NCI-H1417 (cell line): ENCODE measurements around the gene CAMKK2.
"Not testable (repeated sequence)": the region's sequence is repeated elsewhere in the genome, so short reads cannot be mapped to it uniquely, and the experiment has no call there.

Experiments used
- DNase-seq, 3 experiments: peaks; one replicate each; lab custom pipeline; 2025; lab: John Stamatoyannopoulos, UW

Gene CAMKK2

DNA sequence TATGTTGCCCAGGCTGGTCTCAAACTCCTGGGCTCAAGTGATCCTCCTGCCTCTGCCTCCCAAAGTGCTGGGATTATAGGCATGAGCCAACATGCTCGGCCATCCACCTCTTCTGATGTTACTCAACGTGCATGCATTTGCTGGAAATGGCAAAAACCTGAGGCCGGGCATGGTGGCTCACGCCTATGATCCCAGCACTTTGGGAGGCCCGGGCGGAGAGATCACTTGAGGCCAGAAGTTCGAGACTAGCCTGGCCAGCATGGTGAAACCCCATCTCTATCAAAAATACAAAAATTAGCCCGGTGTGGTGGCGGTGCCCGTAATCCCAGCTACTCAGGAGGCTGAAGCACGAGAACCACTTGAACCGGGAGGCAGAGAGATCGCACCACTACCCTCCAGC lies 1.9 kb upstream of the CAMKK2 start:
- DNase-seq: not testable (repeated sequence)

DNA sequence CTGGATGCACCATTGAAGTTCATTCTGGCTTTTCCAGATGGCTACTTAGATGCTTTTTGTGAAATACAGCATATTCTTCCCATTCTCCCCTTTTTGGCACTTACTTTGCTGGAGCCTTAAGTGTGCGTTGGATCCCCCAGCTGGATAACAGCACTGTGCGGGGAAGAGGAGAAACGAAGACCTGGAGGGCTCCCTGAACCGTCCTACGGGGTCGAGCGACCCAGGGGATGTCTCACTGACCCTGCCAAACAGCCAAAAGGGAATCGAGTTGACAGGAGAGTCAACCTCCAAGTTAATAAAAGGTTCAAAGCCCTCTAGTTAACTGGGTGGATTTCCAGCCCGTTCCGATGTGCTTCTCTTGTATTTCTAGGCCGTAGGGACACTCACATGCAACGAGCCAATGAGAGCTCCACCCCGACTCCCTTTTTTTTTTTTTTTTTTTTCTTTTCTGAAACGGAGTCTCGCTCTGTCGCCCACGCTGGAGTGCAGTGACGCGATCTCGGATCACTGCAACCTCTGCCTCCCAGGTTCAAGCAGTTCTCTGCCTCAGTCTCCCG lies 1.0 kb upstream of the CAMKK2 start:
- DNase-seq: peak; percentile 41 to 93 (median 91)

DNA sequence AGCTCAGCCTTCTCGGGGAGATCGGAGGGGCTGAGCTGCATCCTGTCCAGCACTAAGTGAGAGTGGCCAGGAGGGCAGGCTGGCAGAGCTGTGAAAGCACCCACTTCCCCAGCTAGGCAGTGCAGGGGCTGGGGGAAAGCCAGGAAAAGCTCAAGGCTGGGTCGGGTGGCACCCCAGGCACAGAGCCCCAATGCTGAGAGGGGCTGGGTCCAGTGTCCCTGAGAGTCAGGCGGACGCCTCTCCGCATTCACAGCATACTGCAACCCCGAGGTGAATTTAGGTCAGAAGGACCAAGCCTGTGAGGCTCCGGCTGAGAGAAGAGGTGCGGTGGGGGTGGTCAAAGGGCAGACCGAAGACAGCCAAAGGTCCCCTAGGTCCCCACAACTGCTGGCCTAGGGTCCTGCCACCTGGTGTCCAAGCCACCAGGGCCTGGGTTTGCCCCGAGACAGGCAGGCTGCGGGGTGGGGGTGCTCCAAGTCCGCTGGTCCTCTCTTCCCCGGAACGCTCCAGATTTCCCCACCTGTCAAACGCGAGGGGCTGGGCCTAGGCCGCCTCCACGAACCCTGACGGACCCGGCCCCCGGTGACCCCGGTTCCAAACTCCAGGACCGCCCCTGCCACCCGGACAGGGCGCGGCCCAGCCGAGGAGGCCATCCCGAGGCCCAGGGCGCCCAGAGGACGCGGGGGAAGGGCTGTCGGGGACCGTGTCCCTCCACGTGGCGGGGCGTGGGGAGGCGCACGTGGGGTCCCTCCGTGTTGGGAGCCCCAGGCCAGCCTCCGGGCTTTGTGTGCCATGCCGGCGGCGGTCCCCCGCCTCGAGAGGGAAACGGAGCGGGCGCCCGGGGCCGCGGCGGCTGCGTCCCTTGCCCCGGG lies 527 bp downstream of the CAMKK2 start:
- peak; percentile 50 to 66 (median 50) for DNase-seq

DNA sequence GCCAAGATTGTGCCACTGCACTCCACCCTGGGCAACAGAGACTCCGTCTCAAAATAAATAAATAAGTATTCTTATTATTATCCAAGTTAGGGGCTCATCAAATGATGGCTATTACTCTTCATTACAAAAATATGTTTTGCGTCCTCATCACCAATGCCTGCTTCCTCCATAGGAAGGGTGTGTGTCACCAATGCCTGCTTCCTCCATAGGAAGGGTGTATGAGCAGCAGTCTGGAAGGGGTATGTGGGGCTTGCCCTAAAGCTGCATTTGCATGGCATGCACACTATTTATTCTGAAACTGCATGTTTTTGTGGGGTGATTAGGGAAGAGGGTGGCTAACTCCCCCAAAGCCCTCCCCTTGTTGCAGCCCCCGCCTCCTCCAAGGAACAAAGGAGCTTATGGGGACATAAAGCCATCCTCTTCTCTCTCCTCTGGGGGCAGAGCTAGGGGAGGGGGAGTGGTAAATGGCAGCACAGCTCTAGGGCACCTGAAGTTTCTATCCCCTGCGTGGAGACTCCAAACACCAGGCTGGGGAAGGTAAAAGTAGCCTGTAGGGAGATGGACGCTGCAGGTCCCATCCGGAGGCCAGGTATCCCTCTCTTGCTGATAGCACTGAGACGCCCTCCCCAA lies 1.3 kb downstream of the CAMKK2 start:
- DNase-seq: peak in 2 of 3 experiments; percentile 37 to 64

DNA sequence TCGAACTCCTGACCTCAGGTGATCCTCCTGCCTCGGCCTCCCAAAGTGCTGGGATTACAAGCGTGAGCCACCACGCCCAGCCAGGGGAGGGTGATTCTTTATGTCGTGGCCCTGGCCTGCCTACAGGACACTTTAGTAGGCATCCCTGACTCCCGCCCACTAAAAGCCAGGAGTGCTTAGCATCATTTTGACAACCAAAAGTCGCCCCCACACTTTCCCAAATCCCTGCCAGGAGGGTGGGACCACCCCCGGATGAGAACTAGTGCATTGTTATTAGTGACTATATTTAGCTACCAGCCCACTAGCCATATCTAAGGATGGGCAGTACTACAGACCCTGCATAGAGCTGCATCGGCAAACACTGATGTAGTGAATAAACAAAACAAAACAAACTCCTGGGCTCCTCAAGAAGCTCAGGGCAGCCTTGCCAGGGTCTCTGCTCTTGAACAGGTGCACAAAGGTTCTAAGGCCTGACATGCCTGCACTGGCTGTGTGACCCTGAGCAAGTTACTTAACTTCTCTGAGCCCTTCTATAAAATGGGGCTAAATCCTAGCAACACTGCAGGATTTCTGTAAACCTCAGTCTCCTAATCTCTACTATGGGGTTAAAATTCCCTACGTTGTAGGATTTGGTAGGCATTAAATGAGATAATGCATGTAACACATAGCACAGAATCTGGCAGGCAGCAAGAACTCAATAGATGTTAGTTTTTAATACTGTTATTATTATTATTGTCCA lies 2.2 kb downstream of the CAMKK2 start:
- no peak for DNase-seq

DNA sequence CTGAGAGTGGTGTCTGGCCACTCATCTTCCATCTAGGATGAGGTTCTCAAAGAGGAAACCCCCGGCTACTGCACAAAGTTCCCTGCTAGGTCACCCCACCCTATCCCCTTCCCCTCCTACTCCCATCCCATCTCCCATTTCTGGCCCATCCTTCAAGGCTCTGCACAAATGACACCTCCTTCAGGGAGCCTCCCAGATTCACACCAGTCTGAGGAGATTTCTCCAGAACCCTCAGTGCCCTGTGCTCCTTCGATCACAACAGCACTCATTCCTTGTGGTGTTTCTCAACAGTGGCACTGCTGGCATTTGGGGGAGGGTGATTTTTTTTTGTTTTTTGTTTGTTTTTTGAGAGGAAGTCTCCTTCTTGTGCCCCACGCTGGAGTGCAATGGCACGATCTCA lies 2.9 kb downstream of the CAMKK2 start:
- DNase-seq: no peak

DNA sequence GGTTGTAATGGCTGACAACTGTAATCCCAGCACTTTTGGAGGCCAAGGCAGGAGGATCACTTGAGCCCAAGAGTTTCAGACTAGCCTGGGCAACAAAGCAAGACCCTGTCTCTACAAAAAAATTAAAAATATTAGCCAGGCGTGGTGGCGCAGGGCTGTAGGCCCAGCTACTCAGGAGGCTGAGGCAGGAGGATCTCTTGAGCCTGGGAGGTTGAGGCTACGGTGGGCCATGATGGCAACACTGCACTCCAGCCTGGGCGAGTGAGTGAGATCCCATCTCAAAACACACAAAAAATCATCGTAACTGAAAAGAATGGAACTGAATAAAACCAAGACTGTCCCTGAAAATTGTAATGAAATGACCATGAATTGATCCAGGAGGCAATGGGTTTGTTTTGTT lies 6.1 kb downstream of the CAMKK2 start:
- no peak for DNase-seq

DNA sequence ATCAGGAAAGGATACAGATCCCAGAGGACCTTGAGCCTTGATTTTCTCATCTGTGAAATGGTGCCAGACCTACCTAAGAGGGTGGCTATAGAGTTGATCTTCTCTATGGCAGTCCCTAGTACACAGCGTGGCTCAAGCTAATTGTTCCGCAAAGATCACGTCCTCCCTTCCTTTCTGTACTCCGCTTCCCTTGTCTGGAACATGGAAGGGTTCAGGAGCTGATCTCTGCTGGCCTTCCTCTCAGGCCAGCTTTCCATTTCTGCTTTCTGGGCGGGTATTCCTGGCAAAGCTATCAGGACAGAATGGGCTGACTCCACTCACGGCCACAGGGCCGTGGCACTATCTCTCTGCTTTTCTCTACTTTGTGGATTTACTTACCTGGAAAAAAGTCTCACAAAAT lies 6.5 kb downstream of the CAMKK2 start:
- no peak for DNase-seq

DNA sequence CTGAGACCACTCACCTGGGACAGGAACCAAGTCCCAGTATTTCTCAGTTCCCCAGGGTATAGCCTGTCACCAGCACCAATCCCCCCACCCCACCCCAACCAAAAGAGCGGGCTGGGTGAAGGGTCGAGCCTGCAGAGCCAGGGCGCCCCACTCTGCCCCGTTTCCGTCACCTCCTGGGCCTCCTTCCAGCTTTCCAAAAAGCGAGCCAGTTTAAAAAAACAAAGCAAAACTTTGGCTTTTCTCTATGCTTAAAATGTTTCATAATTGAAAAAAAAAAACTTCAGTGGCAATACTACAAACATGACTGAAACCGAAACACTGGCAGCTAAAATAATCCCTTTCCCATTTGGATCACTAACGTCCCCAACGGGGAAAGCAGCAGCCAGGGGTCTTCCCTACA lies 7.5 kb downstream of the CAMKK2 start:
- no peak for DNase-seq

DNA sequence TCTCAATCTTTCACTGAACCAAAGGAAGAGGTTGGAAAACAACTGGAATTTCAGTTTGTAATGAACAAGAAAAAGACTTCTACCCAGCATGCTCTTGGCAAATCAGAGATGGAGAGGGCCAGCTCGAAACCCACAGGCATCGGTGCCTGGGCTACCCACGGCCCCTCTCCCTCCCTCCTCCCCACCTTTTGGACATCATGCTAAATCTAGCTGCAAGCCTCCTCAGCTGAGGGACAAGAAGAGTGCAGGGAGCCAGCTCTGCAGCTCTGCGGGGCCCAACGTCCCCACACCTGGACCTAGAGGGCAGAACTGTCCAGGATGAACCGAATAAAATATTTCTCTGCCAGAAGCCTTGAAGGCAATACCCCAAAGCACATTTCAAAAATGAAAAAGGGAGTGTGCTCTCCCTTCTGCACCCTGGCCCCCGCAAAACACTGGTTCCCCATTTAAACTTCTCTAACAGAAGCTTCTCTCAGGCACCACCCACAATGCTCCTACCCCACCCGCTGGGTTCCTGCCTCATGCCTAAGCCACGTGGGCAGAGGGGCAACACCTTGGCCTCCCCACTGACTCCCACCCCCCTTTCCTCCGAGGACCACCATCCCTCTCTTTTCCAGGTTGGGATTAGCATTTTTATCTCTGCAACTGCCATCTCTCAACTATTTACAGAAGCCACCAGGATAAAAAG lies 8.2 kb downstream of the CAMKK2 start:
- DNase-seq: no peak

DNA sequence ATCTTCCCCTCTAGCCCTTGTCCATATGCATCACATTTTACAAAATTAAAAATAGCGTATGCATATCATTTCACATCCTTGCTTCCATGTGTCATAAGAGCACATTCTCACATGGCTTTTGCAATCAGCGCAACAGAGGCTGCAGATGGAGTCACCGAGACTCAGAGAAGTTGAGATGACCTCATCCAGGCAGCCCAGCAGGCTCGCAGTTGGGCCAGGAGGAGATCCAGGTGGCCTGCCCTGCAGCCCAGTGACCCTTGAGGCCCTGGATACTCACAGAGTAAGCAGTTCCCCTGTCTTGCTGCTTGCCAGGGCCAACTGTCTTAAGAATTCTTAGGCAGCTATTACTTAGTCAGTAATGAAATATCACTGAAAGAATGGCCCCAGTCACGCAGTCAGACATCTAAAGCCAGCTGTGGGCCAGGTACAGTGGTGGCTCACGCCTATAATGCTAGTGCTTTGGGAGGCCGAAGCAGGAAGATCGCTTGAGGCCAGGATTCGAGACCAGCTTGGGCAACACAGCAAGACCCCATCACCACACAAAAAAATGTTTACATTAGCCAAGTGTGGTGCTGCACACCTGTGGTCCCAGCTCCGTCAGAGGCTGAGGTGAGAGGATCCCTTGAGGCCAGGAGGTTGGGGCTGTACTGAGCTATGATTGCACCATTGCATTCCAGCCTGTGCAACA lies 9.1 kb downstream of the CAMKK2 start:
- no peak for DNase-seq

DNA sequence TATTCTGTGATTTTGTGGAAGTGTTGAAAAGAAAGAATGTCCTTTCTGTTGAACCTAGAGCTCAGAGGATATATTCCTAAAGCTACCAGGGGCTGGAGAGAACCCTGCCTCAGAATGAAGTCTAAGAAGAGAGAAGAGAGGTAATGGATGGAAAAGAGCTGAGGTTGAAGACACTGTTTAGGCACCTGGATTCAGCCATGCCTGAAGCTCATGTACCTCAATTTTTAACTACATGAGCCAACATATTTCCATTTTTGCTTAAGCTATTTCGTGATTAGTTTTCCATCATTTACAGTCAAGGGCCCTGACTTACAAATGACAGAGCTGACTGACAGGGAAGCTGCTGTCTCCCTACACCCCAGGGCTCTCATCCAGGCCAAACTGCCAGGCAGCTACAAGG lies 10.7 kb downstream of the CAMKK2 start:
- no peak for DNase-seq

DNA sequence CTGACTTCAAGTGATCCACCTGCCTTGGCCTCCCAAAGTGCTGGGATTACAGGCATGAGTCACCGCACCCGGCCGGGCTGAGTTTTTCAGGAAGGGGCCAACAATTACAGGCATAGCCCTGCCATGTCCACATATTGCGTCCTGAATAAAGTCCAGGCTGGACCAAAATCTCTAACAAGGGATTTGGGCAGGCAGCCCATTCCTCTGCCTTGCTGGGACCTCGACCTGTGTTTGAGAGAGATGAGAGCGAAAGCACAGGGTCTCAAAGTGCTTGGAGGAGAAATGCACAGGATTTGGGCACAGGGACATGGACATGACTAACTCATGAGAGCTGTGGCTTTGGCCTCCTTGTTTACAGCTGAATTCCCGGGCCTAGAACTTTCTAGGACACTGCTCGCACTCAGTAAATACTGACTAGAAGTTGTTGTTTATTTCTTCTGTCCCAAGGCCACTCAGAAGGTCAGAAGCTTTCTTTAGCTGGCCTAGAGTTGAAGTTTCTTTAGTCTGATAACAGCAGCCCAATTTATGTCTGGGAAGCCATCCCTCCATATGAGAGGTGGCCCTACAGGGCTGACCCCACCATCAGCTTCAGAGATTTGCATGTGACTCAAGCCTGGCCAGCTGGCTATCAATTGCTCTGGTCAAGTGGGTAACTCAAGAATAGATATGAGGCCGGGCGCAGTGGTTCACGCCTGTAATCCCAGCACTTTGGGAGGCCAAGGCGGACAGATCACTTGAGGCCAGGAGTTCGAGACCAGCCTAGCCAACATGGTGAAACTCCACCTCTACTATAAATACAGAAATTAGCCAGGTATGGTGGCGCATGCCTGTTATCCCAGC lies 11.7 kb downstream of the CAMKK2 start:
- no peak for DNase-seq

DNA sequence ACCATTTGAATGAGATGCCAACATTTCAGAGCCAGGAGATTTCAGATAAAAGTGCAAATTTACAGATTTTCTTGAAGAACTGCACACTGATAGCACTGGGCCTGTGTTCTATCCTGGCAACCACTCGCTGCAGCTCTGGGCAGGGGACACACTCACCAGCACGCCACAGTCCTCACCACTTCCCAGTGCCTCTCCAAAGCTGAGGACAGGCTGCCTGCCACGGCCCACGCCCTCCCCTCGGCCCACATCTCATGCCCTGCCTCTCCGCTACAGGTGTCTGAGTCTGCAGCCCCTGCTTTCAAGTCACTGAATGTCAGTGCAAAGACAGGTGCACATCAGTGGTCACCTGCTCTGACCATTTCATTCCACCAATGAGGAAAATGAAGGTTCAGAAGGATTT lies 12.7 kb downstream of the CAMKK2 start:
- DNase-seq: no peak

DNA sequence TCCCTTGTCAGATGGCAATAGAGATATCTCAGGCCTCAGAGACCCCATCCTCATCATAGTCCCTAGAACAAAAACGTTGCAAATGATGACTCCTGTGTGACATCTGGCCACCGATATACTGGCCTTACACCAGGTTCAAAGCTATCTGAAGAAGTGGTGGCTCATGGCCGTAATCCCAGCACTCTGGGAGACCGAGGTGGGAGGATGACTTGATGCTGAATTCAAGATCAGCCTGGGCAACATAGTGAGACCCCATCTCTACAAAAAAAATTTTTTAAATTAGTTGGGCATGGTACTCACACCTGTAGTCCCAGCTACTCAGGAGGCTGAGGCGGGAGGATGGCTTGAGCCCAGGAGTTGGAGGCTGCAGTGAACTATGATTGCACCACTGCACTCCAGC lies 13.1 kb downstream of the CAMKK2 start:
- no peak for DNase-seq

DNA sequence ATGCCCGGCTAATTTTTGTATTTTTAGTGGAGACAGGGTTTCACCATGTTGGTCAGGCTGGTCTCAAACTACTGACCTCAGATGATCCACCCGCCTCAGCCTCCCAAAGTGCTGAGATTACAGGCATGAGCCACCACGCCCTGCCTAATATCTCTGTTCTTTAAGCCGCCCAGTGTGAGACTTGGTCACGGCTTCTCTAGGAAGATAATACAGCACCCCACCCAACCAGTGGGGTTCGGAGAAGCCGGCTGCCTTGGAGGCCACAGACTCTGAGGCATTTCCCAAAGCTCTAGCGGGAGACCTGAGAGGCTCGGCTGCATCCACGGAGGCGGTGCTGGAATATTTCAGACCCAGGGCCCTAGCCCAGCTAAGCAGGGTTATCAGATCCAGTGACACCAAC lies 13.6 kb downstream of the CAMKK2 start:
- DNase-seq: not testable (repeated sequence)

DNA sequence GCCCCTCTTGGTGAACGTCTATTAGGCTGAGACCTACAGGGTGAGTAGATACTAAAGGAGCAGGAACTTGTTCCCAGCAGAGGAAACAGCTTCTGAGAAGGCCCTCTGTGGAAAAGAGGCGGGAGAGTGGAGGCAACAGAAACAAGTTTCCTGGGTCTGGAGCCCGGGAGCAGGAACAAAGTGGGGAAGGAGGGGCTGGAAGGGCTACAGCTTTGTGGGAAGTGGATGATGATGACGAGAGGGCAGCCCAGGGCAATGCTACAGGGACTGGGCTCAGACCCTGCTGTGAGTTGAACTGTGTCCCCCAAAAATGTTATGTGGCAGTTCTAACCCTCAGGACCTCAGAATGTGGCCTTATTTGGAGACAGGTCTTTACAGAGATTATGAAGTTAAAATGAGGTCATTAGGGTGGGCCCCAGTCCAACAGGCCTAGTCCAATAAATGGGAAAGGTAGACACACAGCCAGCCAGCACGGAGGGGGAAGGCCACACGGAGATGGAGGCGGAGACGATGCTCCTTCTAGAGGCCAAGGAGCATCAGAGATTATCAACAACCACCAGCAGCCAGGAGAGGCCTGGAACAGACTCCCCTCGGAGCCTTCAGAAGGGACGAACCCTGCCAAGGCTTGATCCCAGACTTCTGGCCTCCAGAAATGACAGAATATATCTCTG lies 14.3 kb downstream of the CAMKK2 start:
- no peak for DNase-seq

DNA sequence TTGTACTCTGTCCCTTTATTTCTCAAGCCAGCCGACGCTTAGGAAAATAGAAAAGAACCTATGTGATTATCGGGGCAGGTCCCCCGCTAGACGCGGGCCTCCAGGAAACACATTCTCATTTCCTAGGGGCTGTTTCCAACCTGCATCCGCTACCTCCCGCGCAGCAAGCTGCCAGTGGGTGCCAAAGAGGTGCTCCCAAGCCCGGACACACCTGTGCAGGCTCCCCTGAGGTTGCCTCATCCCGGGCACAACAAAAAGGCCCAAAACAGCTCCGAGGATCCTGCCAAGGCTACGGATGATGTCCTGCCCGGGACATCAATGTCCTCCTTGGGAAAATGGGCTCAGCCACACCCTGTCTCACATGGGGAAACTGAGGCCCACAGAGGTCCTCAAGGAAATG lies 15.4 kb downstream of the CAMKK2 start:
- not testable (repeated sequence) for DNase-seq

DNA sequence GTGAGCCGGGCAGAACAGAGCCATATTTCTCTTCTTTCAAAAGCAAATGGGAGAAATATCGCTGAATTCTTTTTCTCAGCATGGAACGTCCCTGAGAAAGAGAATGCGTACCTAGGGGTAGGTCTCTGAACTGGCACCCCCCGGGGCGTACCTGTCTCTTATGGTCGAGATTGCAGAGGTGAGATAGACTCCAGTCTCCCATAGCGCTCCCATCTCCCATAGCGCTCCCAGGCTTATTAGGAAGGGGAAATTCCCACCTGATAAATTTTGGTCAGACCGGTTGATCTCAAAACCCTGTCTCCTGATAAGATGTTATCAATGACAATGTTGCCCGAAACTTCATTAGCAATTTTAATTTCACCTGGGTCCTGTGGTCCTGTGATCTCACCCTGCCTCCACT lies 16.0 kb downstream of the CAMKK2 start:
- not testable (repeated sequence) for DNase-seq

DNA sequence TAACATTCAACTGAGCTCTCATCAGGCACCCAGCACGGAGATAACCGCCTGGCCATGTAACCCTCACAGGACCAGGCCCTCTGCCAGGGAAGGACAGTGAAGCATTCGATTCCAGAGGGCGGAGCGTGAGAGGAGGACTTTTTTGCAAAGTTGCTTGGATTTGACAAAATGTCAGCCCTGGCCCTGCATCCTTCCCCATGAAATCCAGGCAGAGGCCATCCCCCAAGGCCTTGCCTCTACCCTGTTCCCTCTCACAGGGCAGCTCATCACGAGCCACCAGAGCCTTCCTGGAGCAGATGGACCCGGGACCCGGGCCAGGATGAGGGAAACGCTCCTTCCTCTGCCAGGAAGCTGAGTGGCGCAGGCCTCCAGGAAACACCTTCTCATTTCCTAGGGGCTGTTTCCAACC lies 17.0 kb downstream of the CAMKK2 start:
- DNase-seq: no peak
